Endodermal cell (in vitro differentiated cells): ENCODE results near the gene FAF1. TPM values are rescaled to one million over a fixed set of nuclear protein-coding genes. Genes with fewer than 3 reads are reported as not detected.

ENCODE experiments used
- DNase-seq: peaks from one replicate; pipeline ENCODE4 v3.0.0-alpha.2; 2017
- H3K27ac ChIP-seq: 2 replicates; pipeline ENCODE4 v1.5.1; 2013; ENCODE audit warnings: mild to moderate bottlenecking, low read depth, low read length, moderate library complexity
- H3K27me3 ChIP-seq: 2 replicates; pipeline ENCODE4 v1.6.1; 2013; ENCODE audit warnings: mild to moderate bottlenecking, low read length, moderate library complexity; ENCODE audit not compliant: insufficient read depth, control insufficient read depth, poor library complexity, severe bottlenecking
- H3K36me3 ChIP-seq: 2 replicates; pipeline ENCODE4 v1.7.0; 2013; ENCODE audit warnings: mild to moderate bottlenecking, low read length, moderate library complexity; ENCODE audit not compliant: control insufficient read depth, insufficient read depth
- H3K4me1 ChIP-seq: one replicate; pipeline ENCODE4 v1.7.0; 2013; ENCODE audit warnings: low read length; ENCODE audit not compliant: control insufficient read depth, insufficient read depth
- H3K4me3 ChIP-seq: 2 replicates; pipeline ENCODE4 v1.5.1; 2013; ENCODE audit warnings: mild to moderate bottlenecking, low read length, moderate library complexity
- H3K9ac ChIP-seq: 2 replicates; pipeline ENCODE4 v1.6.1; 2013; ENCODE audit warnings: mild to moderate bottlenecking, low read length, moderate library complexity; ENCODE audit not compliant: poor library complexity, severe bottlenecking; ENCODE audit errors: extremely low read depth
- H3K9me3 ChIP-seq: 2 replicates; pipeline ENCODE4 v1.6.1; 2013; ENCODE audit warnings: mild to moderate bottlenecking, low read length, moderate library complexity; ENCODE audit not compliant: control insufficient read depth
- H3K27ac Mint-ChIP-seq: 2 replicates; pipeline ENCODE4 v1.8.0; 2020; ENCODE audit warnings: mixed read lengths
- H3K27me3 Mint-ChIP-seq: 2 replicates; pipeline ENCODE4 v1.8.0; 2021; ENCODE audit warnings: mild to moderate bottlenecking, mixed read lengths; ENCODE audit not compliant: insufficient read depth
- H3K36me3 Mint-ChIP-seq: 2 replicates; pipeline ENCODE4 v1.8.0; 2020; ENCODE audit warnings: low read depth, mixed read lengths
- H3K4me1 Mint-ChIP-seq: 2 replicates; pipeline ENCODE4 v1.8.0; 2020; ENCODE audit warnings: mixed read lengths
- H3K4me3 Mint-ChIP-seq: 2 replicates; pipeline ENCODE4 v1.8.0; 2020; ENCODE audit warnings: mild to moderate bottlenecking, moderate library complexity, mixed read lengths
- H3K9me3 Mint-ChIP-seq: 2 replicates; pipeline ENCODE4 v1.8.0; 2020; ENCODE audit warnings: mild to moderate bottlenecking, mixed read lengths
- WGBS, 2 experiments: methylation state at CpG; one replicate each; pipeline versions ENCODE4 v1.1.5 to v1.1.7; 2013; ENCODE audit warnings: missing lambda C conversion rate in 2 of 2, mixed read lengths in 1 of 2; ENCODE audit not compliant: insufficient coverage in 1 of 2, insufficient read length in 1 of 2; 5-methylcytosine and 5-hydroxymethylcytosine counted together
- total RNA-seq, 2 donors: library from RNA; stranded (reverse); fragmentation: NEBNext Ultra II Directional in 1 of 2; extraction: Animal tissue kit (Norgen Biotek cat#: 25700) in 1 of 2; gene quantifications; 2 replicates in 1 of 2; 3 replicates in 1 of 2; pipeline ENCODE4 v1.2.1, GENCODE V29; 2021
- TF ChIP-seq, protein P1 (sequence below): fragments of 200-600 bp; sonication (generic); conservative IDR thresholded peaks from 2 replicates; pipeline ENCODE4 v1.5.0; 2021; ENCODE audit warnings: antibody characterized with exemption, mild to moderate bottlenecking

Gene FAF1
- total RNA-seq, 2 donors from 2014 or later = 76.4 to 94.4 TPM

DNA sequence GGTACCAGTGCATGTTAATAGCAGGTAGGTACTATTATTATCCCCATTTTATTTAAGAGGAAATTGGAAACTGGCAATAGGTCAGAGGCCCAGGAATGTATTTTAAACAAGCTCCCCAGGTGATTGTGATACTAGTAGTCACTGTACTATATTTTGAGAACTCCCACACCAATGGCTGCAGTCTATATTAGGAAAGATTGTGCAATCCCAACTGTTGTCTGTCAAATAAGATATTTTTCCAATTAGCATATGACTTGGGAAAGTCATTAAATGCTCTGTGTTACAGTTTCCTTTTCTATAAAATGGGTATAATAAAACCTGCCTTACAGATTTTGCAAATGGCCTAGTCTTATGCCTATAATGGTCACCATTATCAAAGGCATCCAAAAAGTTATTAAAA lies 442.6 kb downstream of the FAF1 start:
- H3K4me1 Mint-ChIP-seq = peaks cover 10% of the 10 kb centered on the region
- TF ChIP-seq, protein P1, sequence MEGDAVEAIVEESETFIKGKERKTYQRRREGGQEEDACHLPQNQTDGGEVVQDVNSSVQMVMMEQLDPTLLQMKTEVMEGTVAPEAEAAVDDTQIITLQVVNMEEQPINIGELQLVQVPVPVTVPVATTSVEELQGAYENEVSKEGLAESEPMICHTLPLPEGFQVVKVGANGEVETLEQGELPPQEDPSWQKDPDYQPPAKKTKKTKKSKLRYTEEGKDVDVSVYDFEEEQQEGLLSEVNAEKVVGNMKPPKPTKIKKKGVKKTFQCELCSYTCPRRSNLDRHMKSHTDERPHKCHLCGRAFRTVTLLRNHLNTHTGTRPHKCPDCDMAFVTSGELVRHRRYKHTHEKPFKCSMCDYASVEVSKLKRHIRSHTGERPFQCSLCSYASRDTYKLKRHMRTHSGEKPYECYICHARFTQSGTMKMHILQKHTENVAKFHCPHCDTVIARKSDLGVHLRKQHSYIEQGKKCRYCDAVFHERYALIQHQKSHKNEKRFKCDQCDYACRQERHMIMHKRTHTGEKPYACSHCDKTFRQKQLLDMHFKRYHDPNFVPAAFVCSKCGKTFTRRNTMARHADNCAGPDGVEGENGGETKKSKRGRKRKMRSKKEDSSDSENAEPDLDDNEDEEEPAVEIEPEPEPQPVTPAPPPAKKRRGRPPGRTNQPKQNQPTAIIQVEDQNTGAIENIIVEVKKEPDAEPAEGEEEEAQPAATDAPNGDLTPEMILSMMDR = no peak
- no peaks in the 10 kb centered on the region for H3K9me3 ChIP-seq
- no peak overlapping the region for H3K9ac ChIP-seq
- H3K4me3 ChIP-seq = no peak overlapping the region
- H3K27me3 ChIP-seq = no peaks in the 10 kb centered on the region
- H3K9me3 Mint-ChIP-seq = no peaks in the 10 kb centered on the region
- DNase-seq = no peak
- peaks cover 7% of the 10 kb centered on the region for H3K36me3 ChIP-seq
- no peaks in the 10 kb centered on the region for H3K27me3 Mint-ChIP-seq
- H3K36me3 Mint-ChIP-seq = peaks cover 11% of the 10 kb centered on the region
- H3K4me1 ChIP-seq = peaks cover 12% of the 10 kb centered on the region
- no peak overlapping the region for H3K27ac ChIP-seq
- no peak overlapping the region for H3K4me3 Mint-ChIP-seq
- H3K27ac Mint-ChIP-seq = no peak overlapping the region

DNA sequence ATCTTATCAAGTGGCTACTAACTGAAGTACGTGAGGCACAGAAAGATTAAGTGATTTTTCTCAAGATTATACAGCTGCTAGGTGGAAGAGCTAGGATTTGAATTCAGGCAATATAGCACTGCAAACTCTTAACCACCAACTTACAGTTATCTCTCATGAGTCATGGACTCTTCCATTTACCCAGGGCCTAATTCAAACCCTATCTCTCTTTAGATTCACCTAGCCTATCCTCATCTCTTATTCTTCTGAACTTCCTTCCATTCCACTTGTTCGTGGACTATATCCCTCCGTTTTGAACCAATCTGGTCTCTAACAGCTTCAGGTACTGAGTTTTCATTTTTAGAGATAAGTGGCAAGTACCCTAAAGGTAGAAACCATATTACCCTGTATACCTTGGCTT lies 444.0 kb downstream of the FAF1 start:
- Mint-ChIP-seq H3K4me1 (peaks cover 8% of the 10 kb centered on the region), H3K36me3 (peaks cover 23% of the 10 kb centered on the region), H3K9me3 (no peaks in the 10 kb centered on the region), H3K27ac (no peak overlapping the region), H3K27me3 (no peaks in the 10 kb centered on the region), H3K4me3 (no peak overlapping the region)
- Histone ChIP-seq H3K27me3 (no peaks in the 10 kb centered on the region), H3K9ac (no peak overlapping the region), H3K4me3 (no peak overlapping the region), H3K36me3 (peaks cover 7% of the 10 kb centered on the region), H3K27ac (no peak overlapping the region), H3K9me3 (no peaks in the 10 kb centered on the region), H3K4me1 (peaks cover 6% of the 10 kb centered on the region)
- WGBS, 2 experiments = 79 to 91% methylated on average over 2 to 3 of the region's 3 CpGs
- TF ChIP-seq, protein P1 = no peak
- DNase-seq = no peak

DNA sequence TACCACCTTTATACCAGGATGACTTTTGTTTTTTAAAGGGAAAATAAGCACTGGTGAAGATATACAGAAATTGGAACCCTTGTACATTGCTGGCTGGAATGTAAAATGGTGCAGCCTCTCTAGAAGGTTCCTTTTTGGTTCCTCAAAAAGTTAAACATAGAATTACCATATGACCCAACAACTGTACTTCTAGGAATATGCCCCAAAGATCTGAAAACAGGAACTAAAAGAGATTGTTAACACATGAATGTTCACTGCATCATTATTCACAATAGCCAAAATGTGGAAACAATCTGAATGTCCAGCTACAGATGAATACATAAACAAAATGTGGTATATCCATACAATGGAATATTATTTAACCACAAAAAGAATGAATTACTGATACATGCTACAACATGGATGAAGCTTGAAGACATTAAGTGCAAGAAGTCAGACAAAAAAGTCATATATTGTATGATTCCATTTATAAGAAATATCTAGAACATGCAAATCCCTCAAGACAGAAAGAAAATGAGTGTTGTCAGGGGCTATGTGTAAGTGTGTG lies 452.0 kb downstream of the FAF1 start:
- Histone ChIP-seq H3K27me3 (no peaks in the 10 kb centered on the region), H3K4me1 (no peaks in the 10 kb centered on the region), H3K9ac (no peak overlapping the region), H3K27ac (no peak overlapping the region), H3K36me3 (peaks cover 18% of the 10 kb centered on the region), H3K9me3 (peaks cover 17% of the 10 kb centered on the region), H3K4me3 (no peak overlapping the region)
- TF ChIP-seq, protein P1 = no peak
- no peaks in the 10 kb centered on the region for H3K4me1 Mint-ChIP-seq
- H3K9me3 Mint-ChIP-seq = peaks cover 12% of the 10 kb centered on the region
- DNase-seq = no peak
- H3K27ac Mint-ChIP-seq = no peak overlapping the region
- H3K36me3 Mint-ChIP-seq = peaks cover 42% of the 10 kb centered on the region
- H3K4me3 Mint-ChIP-seq = no peak overlapping the region
- no peaks in the 10 kb centered on the region for H3K27me3 Mint-ChIP-seq
